H1 (cell line): ENCODE results near the gene SNX24. TPM values are rescaled to one million over a fixed set of nuclear protein-coding genes. Genes with fewer than 3 reads are reported as not detected.

Source experiments
- CTCF ChIA-PET: fragments of 300-600 bp; sonication (Branson Sonifier 250); formaldehyde crosslinking; loops from one replicate; lab custom pipeline; 2021; ENCODE audit not compliant: partially characterized antibody; lab: Charles Lee
- POLR2A ChIA-PET: fragments of 300-600 bp; sonication (Branson Sonifier 250); formaldehyde crosslinking; loops from one replicate; lab custom pipeline; 2021; ENCODE audit warnings: inconsistent platforms; ENCODE audit not compliant: partially characterized antibody; lab: Charles Lee
- DNase-seq, 2 experiments: peaks; one replicate each; pipeline versions ENCODE4 v3.0.0 to v3.0.0-alpha.2; 2010 to 2022; ENCODE audit warnings: low spot score in 2 of 2, low read depth in 1 of 2, mixed read lengths in 1 of 2
- FAIRE-seq: peaks from 2 replicates; lab custom pipeline; 2011; peaks lifted over from hg19 to GRCh38; lab: Jason Lieb, UNC
- H2AFZ ChIP-seq: 2 replicates; pipeline ENCODE4 v1.8.1; 2012; ENCODE audit warnings: low read length, inconsistent platforms
- H2AK5ac ChIP-seq: 2 replicates; pipeline ENCODE4 v1.6.1; 2013; ENCODE audit warnings: low read depth, low read length
- H2BK120ac ChIP-seq: replicated peaks from 2 replicates; pipeline ENCODE3; 2013; ENCODE audit warnings: low read depth, low read length, inconsistent platforms
- H2BK12ac ChIP-seq: 2 replicates; pipeline ENCODE4 v1.6.1; 2013; ENCODE audit warnings: low read depth, low read length
- H2BK15ac ChIP-seq: 2 replicates; pipeline ENCODE4 v1.6.1; 2013; ENCODE audit warnings: low read length
- H2BK20ac ChIP-seq: 2 replicates; pipeline ENCODE4 v1.6.1; 2013; ENCODE audit warnings: low read length
- H2BK5ac ChIP-seq: 2 replicates; pipeline ENCODE4 v1.6.1; 2013; ENCODE audit warnings: low read depth, low read length
- H3K14ac ChIP-seq: 2 replicates; pipeline ENCODE4 v1.6.1; 2013; ENCODE audit warnings: inconsistent platforms; ENCODE audit not compliant: insufficient read length
- H3K18ac ChIP-seq: 2 replicates; pipeline ENCODE4 v1.6.1; 2013; ENCODE audit warnings: low read length; ENCODE audit errors: extremely low read depth
- H3K23ac ChIP-seq: 2 replicates; pipeline ENCODE4 v1.6.1; 2013; ENCODE audit warnings: inconsistent platforms; ENCODE audit not compliant: insufficient read length
- H3K23me2 ChIP-seq: 2 replicates; pipeline ENCODE4 v1.6.1; 2013; ENCODE audit warnings: low read depth, low read length
- H3K27ac ChIP-seq: 2 replicates; pipeline ENCODE4 v1.6.1; 2011; ENCODE audit warnings: low read depth, low read length, inconsistent platforms
- H3K27me3 ChIP-seq, 4 experiments: replicated peaks in 1 of 4; 1 replicate in 1 of 4; 2 replicates in 3 of 4; pipeline versions ENCODE4 v1.6.1 to v1.8.1; 2011 to 2013; ENCODE audit warnings: low read length in 3 of 4, mild to moderate bottlenecking in 3 of 4, inconsistent platforms in 2 of 4, mixed read lengths in 2 of 4, moderate library complexity in 1 of 4; ENCODE audit not compliant: control insufficient read depth in 3 of 4, insufficient read depth in 3 of 4; ENCODE audit errors: extremely low read depth in 1 of 4
- H3K36me3 ChIP-seq, 4 experiments: 2 replicates each; pipeline versions ENCODE4 v1.6.1 to v1.8.1; 2011 to 2013; ENCODE audit warnings: mild to moderate bottlenecking in 4 of 4, low read length in 3 of 4, moderate library complexity in 2 of 4, control low read depth in 1 of 4, inconsistent platforms in 1 of 4; ENCODE audit not compliant: insufficient read depth in 4 of 4, control insufficient read depth in 2 of 4
- H3K4ac ChIP-seq: replicated peaks from 2 replicates; pipeline ENCODE3; 2013; ENCODE audit warnings: low read length, low read depth, mixed read lengths, inconsistent platforms; ENCODE audit not compliant: insufficient read length
- H3K4me1 ChIP-seq, 4 experiments: replicated peaks in 1 of 4; 1 replicate in 1 of 4; 2 replicates in 3 of 4; pipeline versions ENCODE4 v1.6.1 to v1.8.1; 2011 to 2013; ENCODE audit warnings: low read length in 3 of 4, inconsistent platforms in 2 of 4, mixed read lengths in 1 of 4; ENCODE audit not compliant: insufficient read depth in 4 of 4, control insufficient read depth in 3 of 4
- H3K4me2 ChIP-seq, 2 experiments: 2 replicates each; pipeline versions ENCODE4 v1.6.1 to v1.8.1; 2011 to 2013; ENCODE audit warnings: low read depth in 2 of 2, low read length in 2 of 2, control low read depth in 1 of 2, inconsistent platforms in 1 of 2, mild to moderate bottlenecking in 1 of 2; ENCODE audit not compliant: insufficient read depth in 1 of 2
- H3K4me3 ChIP-seq, 4 experiments: fragments of 200-600, 300-600 bp in 1 of 4; sonication (generic), shearing (Covaris generic), sonication (Bioruptor Twin) in 1 of 4; 2 replicates each; pipeline versions ENCODE4 v1.5.1 to v1.8.1; 2011 to 2016; ENCODE audit warnings: low read length in 4 of 4, low read depth in 3 of 4, control low read depth in 2 of 4, inconsistent platforms in 2 of 4, mild to moderate bottlenecking in 2 of 4, mixed read lengths in 1 of 4, moderate library complexity in 1 of 4; ENCODE audit not compliant: insufficient read depth in 2 of 4; ENCODE audit errors: extremely low read depth in 1 of 4
- H3K56ac ChIP-seq: replicated peaks from 2 replicates; pipeline ENCODE3; 2013; ENCODE audit warnings: low read depth, mild to moderate bottlenecking, mixed read lengths, low read length, inconsistent platforms; ENCODE audit not compliant: insufficient read length
- H3K79me1 ChIP-seq: 2 replicates; pipeline ENCODE4 v1.6.1; 2013; ENCODE audit warnings: low read depth, low read length, control low read depth
- H3K79me2 ChIP-seq, 2 experiments: 2 replicates each; pipeline versions ENCODE4 v1.6.1 to v1.8.1; 2012 to 2013; ENCODE audit warnings: low read length in 2 of 2, mild to moderate bottlenecking in 2 of 2, inconsistent platforms in 1 of 2; ENCODE audit not compliant: insufficient read depth in 2 of 2, control insufficient read depth in 1 of 2
- H3K9ac ChIP-seq, 4 experiments: replicated peaks in 1 of 4; 1 replicate in 1 of 4; 2 replicates in 3 of 4; pipeline versions ENCODE4 v1.6.1 to v1.8.1; 2011 to 2013; ENCODE audit warnings: low read depth in 3 of 4, low read length in 3 of 4, control low read depth in 2 of 4, mild to moderate bottlenecking in 2 of 4, moderate library complexity in 2 of 4, inconsistent platforms in 1 of 4; ENCODE audit errors: extremely low read depth in 1 of 4
- H3K9me3 ChIP-seq, 2 experiments: 2 replicates each; pipeline versions ENCODE4 v1.6.1 to v1.8.1; 2012 to 2013; ENCODE audit warnings: mild to moderate bottlenecking in 2 of 2, moderate library complexity in 2 of 2, control low read depth in 1 of 2, inconsistent platforms in 1 of 2, low read depth in 1 of 2, low read length in 1 of 2, mixed read lengths in 1 of 2; ENCODE audit not compliant: insufficient read depth in 2 of 2
- H4K20me1 ChIP-seq, 2 experiments: replicated peaks in 1 of 2; 2 replicates each; pipeline versions ENCODE3 to v1.8.1; 2011 to 2013; ENCODE audit warnings: inconsistent platforms in 2 of 2, low read length in 2 of 2, mild to moderate bottlenecking in 1 of 2; ENCODE audit not compliant: insufficient read depth in 2 of 2, control insufficient read depth in 1 of 2
- H4K5ac ChIP-seq: 2 replicates; pipeline ENCODE4 v1.6.1; 2013; ENCODE audit warnings: low read length, low read depth, mixed read lengths, inconsistent platforms; ENCODE audit not compliant: insufficient read length
- H4K8ac ChIP-seq: 2 replicates; pipeline ENCODE4 v1.8.0; 2013; ENCODE audit warnings: mild to moderate bottlenecking, moderate library complexity, low read length, inconsistent platforms; ENCODE audit not compliant: insufficient read depth; ENCODE audit errors: extremely low read depth
- H4K91ac ChIP-seq: replicated peaks from 2 replicates; pipeline ENCODE3; 2013; ENCODE audit warnings: low read length, mixed read lengths, inconsistent platforms; ENCODE audit not compliant: insufficient read length
- HDAC2 ChIP-seq, 2 experiments: fragments of 300-600 bp in 1 of 2; sonication (generic) in 1 of 2; IDR thresholded peaks; 2 replicates each; pipeline ENCODE4 v1.6.1; 2011 to 2012; ENCODE audit warnings: low read depth in 2 of 2, low read length in 2 of 2, mild to moderate bottlenecking in 2 of 2, moderate library complexity in 2 of 2, borderline replicate concordance in 1 of 2, inconsistent platforms in 1 of 2
- KDM1A ChIP-seq: fragments of 200-600, 300-600 bp; sonication (generic); IDR thresholded peaks from 2 replicates; pipeline ENCODE4 v1.7.1; 2016; ENCODE audit warnings: mild to moderate bottlenecking, low read length, borderline replicate concordance
- MAX ChIP-seq: IDR thresholded peaks from 2 replicates; pipeline ENCODE4 v1.6.1; 2012; ENCODE audit warnings: inconsistent platforms
- ZNF274 ChIP-seq: IDR thresholded peaks from 2 replicates; pipeline ENCODE4 v1.7.0; 2012; ENCODE audit warnings: low read length, borderline replicate concordance; ENCODE audit errors: extremely low read depth
- WGBS, 2 experiments: shearing (Covaris generic) in 1 of 2; methylation state at CpG; one replicate each; pipeline versions ENCODE4 v1.1.6 to v1.1.7; 2013 to 2015; ENCODE audit warnings: low lambda C conversion rate in 2 of 2, mixed read lengths in 2 of 2, inconsistent platforms in 1 of 2, low coverage in 1 of 2, missing lambda C conversion rate in 1 of 2; ENCODE audit not compliant: insufficient replicate concordance in 2 of 2, insufficient coverage in 1 of 2, insufficient read length in 1 of 2; ENCODE audit errors: extremely low coverage in 1 of 2, missing lambda C conversion rate in 1 of 2; 5-methylcytosine and 5-hydroxymethylcytosine counted together
- polyA plus RNA-seq, 7 experiments: library from polyadenylated mRNA; depleted of rRNA in 3 of 7; stranded (reverse) in 5 of 7; unstranded in 2 of 7; fragments of >200 nt in 5 of 7; fragments of 200-250 nt in 2 of 7; gene quantifications; 1 replicate in 5 of 7; 2 replicates in 1 of 7; 4 replicates in 1 of 7; pipeline versions ENCODE4 v1.2.1 to v1.2.3, GENCODE V29; 2011 to 2013; ENCODE audit warnings: missing spikeins in 2 of 7, mixed read lengths in 2 of 7
- total RNA-seq: library from RNA; stranded (reverse); fragmentation: NEBNext Ultra II Directional; extraction: Animal tissue kit (Norgen Biotek cat#: 25700); gene quantifications from 2 replicates; pipeline ENCODE4 v1.2.1, GENCODE V29; 2021

The SNX24 gene
- total and polyA plus RNA-seq, 2 of the 8 experiments (the other 6 are each of a cell fraction or from before 2014, with no cell fraction given): 7.3 to 14.3 TPM

- H3K4me1 ChIP-seq: peaks cover 0 to 6% (median 0%) of the 10 kb centered on the region in 4 experiments; a peak in 1 of 7 replicates
- H3K56ac ChIP-seq: no peak overlapping the region
- POLR2A ChIA-PET: no interaction called here
These were observed 161.8 kb downstream of the SNX24 start for GRCh38 chr5:123007182-123007581.

More at GRCh38 chr5:123007182-123007581, 161.8 kb downstream of the SNX24 start:
- Histone ChIP-seq H2AK5ac (no peak overlapping the region), H2BK20ac (no peak overlapping the region), H2AFZ (no peak overlapping the region), H3K9me3 (no peaks in the 10 kb centered on the region), H2BK120ac (no peak overlapping the region), H3K27me3 (peaks cover 0 to 1% (median 0%) of the 10 kb centered on the region in 4 experiments; a peak in 1 of 7 replicates), H3K79me2 (no peaks in the 10 kb centered on the region), H4K5ac (no peak overlapping the region), H3K14ac (no peak overlapping the region), H3K4ac (no peak overlapping the region), H3K79me1 (no peaks in the 10 kb centered on the region), H4K91ac (no peak overlapping the region), H3K9ac (no peak overlapping the region), H2BK5ac (no peak overlapping the region), H3K18ac (no peak overlapping the region), H2BK15ac (no peak overlapping the region), H4K20me1 (no peaks in the 10 kb centered on the region), H3K4me2 (no peak overlapping the region), H3K36me3 (no peaks in the 10 kb centered on the region), H3K4me3 (no peak overlapping the region), H2BK12ac (no peak overlapping the region), H3K23me2 (no peaks in the 10 kb centered on the region), H3K27ac (no peak overlapping the region), H3K23ac (no peak overlapping the region), H4K8ac (no peak overlapping the region)
- 87% methylated on average over 6 of the region's 6 CpGs; no CpG with 5 or more reads in 1 of the 2 experiments for WGBS, 2 experiments
- DNase-seq: no peak
- CTCF ChIA-PET: interaction anchor here (0.7 to 1.2 kb wide), 4 partner anchors 88 to 491 kb away, joined by 3 read pairs; no protein-coding TSS in a partner anchor
- no peak for TF ChIP-seq ZNF274
- no peak for TF ChIP-seq MAX
- no peak for TF ChIP-seq HDAC2 (IDR thresholded peaks at IDR 0.05; ENCODE audit: borderline replicate concordance in 1 of 2, low read depth in 2 of 2, low read length in 2 of 2)
- TF ChIP-seq KDM1A: no peak
- no peak for FAIRE-seq
